Endometrial microvascular endothelial cells (primary cell): ENCODE data around the gene WNT3. TPM values are rescaled to one million over a fixed set of nuclear protein-coding genes. Genes with fewer than 3 reads are reported as not detected.
"Not testable (repeated sequence)": the region's sequence is repeated elsewhere in the genome, so short reads cannot be mapped to it uniquely, and the experiment has no call there.

ENCODE experiments used
- in situ Hi-C: cut with HindIII; loops from 2 replicates; pipeline ENCODE4 v1.10.0; 2017; ENCODE audit warnings: low sequenced_read_pairs, low pct_unique_long_range_greater_than_20kb; ENCODE audit errors: inconsistent ontology term
- total RNA-seq: library from RNA; depleted of rRNA; stranded (reverse); fragments of >200 nt; gene quantifications from one replicate; pipeline ENCODE4 v1.2.3, GENCODE V29; 2015; ENCODE audit errors: inconsistent ontology term

The WNT3 gene
- total RNA-seq, 1 donor from 2014 or later = 0.56 TPM

GRCh38 chr17:46840596-46840995 lies 22.1 kb upstream of the WNT3 start:
- in situ Hi-C loops = not testable (repeated sequence)

- in situ Hi-C loops = no loop called here
Measured at GRCh38 chr17:46839211-46839610, 20.7 kb upstream of the WNT3 start.

GRCh38 chr17:46837521-46837920 lies 19.0 kb upstream of the WNT3 start:
- in situ Hi-C loops = no loop called here

- in situ Hi-C loops = no loop called here
Measured at GRCh38 chr17:46836500-46836899, 18.0 kb upstream of the WNT3 start.

GRCh38 chr17:46834846-46835245 lies 16.4 kb upstream of the WNT3 start:
- in situ Hi-C loops = no loop called here

- in situ Hi-C loops = no loop called here
Measured at GRCh38 chr17:46833840-46834208, 15.3 kb upstream of the WNT3 start.

GRCh38 chr17:46832945-46833839 lies 14.7 kb upstream of the WNT3 start:
- in situ Hi-C loops = no loop called here

- in situ Hi-C loops = no loop called here
Measured at GRCh38 chr17:46832331-46832821, 13.9 kb upstream of the WNT3 start.

GRCh38 chr17:46831573-46832330 lies 13.3 kb upstream of the WNT3 start:
- in situ Hi-C loops = no loop called here

- in situ Hi-C loops = no loop called here
Measured at GRCh38 chr17:46827274-46827673, 8.8 kb upstream of the WNT3 start.

- in situ Hi-C loops = no loop called here
Measured at GRCh38 chr17:46826116-46826515, 7.6 kb upstream of the WNT3 start.

- in situ Hi-C loops = no loop called here
Measured at GRCh38 chr17:46823657-46824056, 5.2 kb upstream of the WNT3 start.

- in situ Hi-C loops = no loop called here
Measured at GRCh38 chr17:46822388-46822921, 4.0 kb upstream of the WNT3 start.

- in situ Hi-C loops = no loop called here
Measured at GRCh38 chr17:46821482-46822387, 3.2 kb upstream of the WNT3 start.

- in situ Hi-C loops = no loop called here
Measured at GRCh38 chr17:46820592-46821450, 2.3 kb upstream of the WNT3 start.

- in situ Hi-C loops = no loop called here
Measured at GRCh38 chr17:46819906-46820351, 1.4 kb upstream of the WNT3 start.

- in situ Hi-C loops = no loop called here
Measured at GRCh38 chr17:46818929-46819859, 702 bp upstream of the WNT3 start.
